ENCODE data around the gene PCDHA10.
"Not testable (repeated sequence)": the region's sequence is repeated elsewhere in the genome, so short reads cannot be mapped to it uniquely, and the experiment has no call there.

Gene PCDHA10

GRCh38 chr5:140828362-140828737 is 27.3 kb upstream of the PCDHA10 start:
- H3K27ac ChIP-seq (ENCODE audit: low read length) = no peak overlapping the region
- peaks cover 7 to 33% of the 10 kb centered on the region in 2 donors for H3K9me3 ChIP-seq (ENCODE audit: control insufficient read depth in 1 of 2, low read length in 2 of 2)
- H3K36me3 ChIP-seq (ENCODE audit: control insufficient read depth in 1 of 2, insufficient read depth in 2 of 2, low read length in 2 of 2) = no peaks in the 10 kb centered on the region
- peak overlapping the region in 1 of 2 donors; percentile 44 for H3K4me3 ChIP-seq (ENCODE audit: low read depth in 1 of 2, low read length in 2 of 2)
- no peaks in the 10 kb centered on the region for H3K27me3 ChIP-seq (ENCODE audit: low read depth, low read length)
- no peaks in the 10 kb centered on the region for H3K4me1 ChIP-seq (ENCODE audit: control insufficient read depth in 1 of 2, insufficient read depth in 2 of 2, low read length in 2 of 2)

GRCh38 chr5:140829511-140830501 is 25.9 kb upstream of the PCDHA10 start:
- peak overlapping the region in 1 of 2 donors; percentile 32 for H3K4me3 ChIP-seq (ENCODE audit: low read depth in 1 of 2, low read length in 2 of 2)
- H3K27me3 ChIP-seq (ENCODE audit: low read depth, low read length) = not testable (repeated sequence)

GRCh38 chr5:140833993-140834392 is 21.7 kb upstream of the PCDHA10 start, which contains the start of gene PCDHA7:
Gene PCDHA7 (plus strand): TSS chr5:140834269. CDS start chr5:140834384, 115 bp downstream.
- peak within 1 kb of the TSS in 1 of 2 donors; percentile 30 for H3K4me3 ChIP-seq (ENCODE audit: low read depth in 1 of 2, low read length in 2 of 2)
- no peaks in the 10 kb centered on the region for H3K27me3 ChIP-seq (ENCODE audit: low read depth, low read length)
- H3K4me1 ChIP-seq (ENCODE audit: control insufficient read depth in 1 of 2, insufficient read depth in 2 of 2, low read length in 2 of 2) = no peaks in the 10 kb centered on the region
- peaks cover 7 to 35% of the 10 kb centered on the region in 2 donors for H3K9me3 ChIP-seq (ENCODE audit: control insufficient read depth in 1 of 2, low read length in 2 of 2)
- no peak within 1 kb of the TSS for H3K27ac ChIP-seq (ENCODE audit: low read length)
- H3K36me3 ChIP-seq (ENCODE audit: control insufficient read depth in 1 of 2, insufficient read depth in 2 of 2, low read length in 2 of 2) = no peaks in the 10 kb centered on the region

More at GRCh38 chr5:140829511-140830501, 25.9 kb upstream of the PCDHA10 start:
- not testable (repeated sequence) for H3K27ac ChIP-seq (ENCODE audit: low read length); H3K4me1 ChIP-seq (ENCODE audit: control insufficient read depth in 1 of 2, insufficient read depth in 2 of 2, low read length in 2 of 2); H3K36me3 ChIP-seq (ENCODE audit: control insufficient read depth in 1 of 2, insufficient read depth in 2 of 2, low read length in 2 of 2)
- H3K9me3 ChIP-seq (ENCODE audit: control insufficient read depth in 1 of 2, low read length in 2 of 2) = peaks cover 7 to 31% of the 10 kb centered on the region in 2 donors

GRCh38 chr5:140834439-140835008 is 21.2 kb upstream of the PCDHA10 start:
- H3K4me1 ChIP-seq (ENCODE audit: control insufficient read depth in 1 of 2, insufficient read depth in 2 of 2, low read length in 2 of 2); H3K27ac ChIP-seq (ENCODE audit: low read length); H3K27me3 ChIP-seq (ENCODE audit: low read depth, low read length); H3K36me3 ChIP-seq (ENCODE audit: control insufficient read depth in 1 of 2, insufficient read depth in 2 of 2, low read length in 2 of 2): not testable (repeated sequence)
- H3K4me3 ChIP-seq (ENCODE audit: low read depth in 1 of 2, low read length in 2 of 2) = peak overlapping the region in 1 of 2 donors; percentile 30
- peaks cover 7 to 34% of the 10 kb centered on the region in 2 donors for H3K9me3 ChIP-seq (ENCODE audit: control insufficient read depth in 1 of 2, low read length in 2 of 2)

- Histone ChIP-seq H3K27me3 (ENCODE audit: low read depth, low read length) (peaks cover 3% of the 10 kb centered on the region), H3K4me1 (ENCODE audit: control insufficient read depth in 1 of 2, insufficient read depth in 2 of 2, low read length in 2 of 2) (no peaks in the 10 kb centered on the region), H3K9me3 (ENCODE audit: control insufficient read depth in 1 of 2, low read length in 2 of 2) (peaks cover 11 to 26% of the 10 kb centered on the region in 2 donors), H3K27ac (ENCODE audit: low read length) (no peak overlapping the region), H3K4me3 (ENCODE audit: low read depth in 1 of 2, low read length in 2 of 2) (peak overlapping the region in 1 of 2 donors; percentile 20), H3K36me3 (ENCODE audit: control insufficient read depth in 1 of 2, insufficient read depth in 2 of 2, low read length in 2 of 2) (no peaks in the 10 kb centered on the region)
Measured at GRCh38 chr5:140835622-140836510, 19.8 kb upstream of the PCDHA10 start.

GRCh38 chr5:140840978-140841962 is 14.4 kb upstream of the PCDHA10 start, which contains the start of gene PCDHA8:
Gene PCDHA8 (plus strand): TSS chr5:140841187. CDS start chr5:140841322, 135 bp downstream.
- peaks cover 4 to 7% of the 10 kb centered on the region in 2 donors for H3K9me3 ChIP-seq (ENCODE audit: control insufficient read depth in 1 of 2, low read length in 2 of 2)
- H3K4me3 ChIP-seq (ENCODE audit: low read depth in 1 of 2, low read length in 2 of 2) = peak within 1 kb of the TSS in 1 of 2 donors; percentile 42
- H3K36me3 ChIP-seq (ENCODE audit: control insufficient read depth in 1 of 2, insufficient read depth in 2 of 2, low read length in 2 of 2) = no peaks in the 10 kb centered on the region
- peaks cover 3% of the 10 kb centered on the region for H3K27me3 ChIP-seq (ENCODE audit: low read depth, low read length)
- peaks cover 0 to 4% of the 10 kb centered on the region in 2 donors for H3K4me1 ChIP-seq (ENCODE audit: control insufficient read depth in 1 of 2, insufficient read depth in 2 of 2, low read length in 2 of 2)
- no peak within 1 kb of the TSS for H3K27ac ChIP-seq (ENCODE audit: low read length)

- no peak overlapping the region for H3K4me3 ChIP-seq (ENCODE audit: low read depth in 1 of 2, low read length in 2 of 2)
- peaks cover 3% of the 10 kb centered on the region for H3K27me3 ChIP-seq (ENCODE audit: low read depth, low read length)
- peaks cover 4% of the 10 kb centered on the region in 2 donors for H3K9me3 ChIP-seq (ENCODE audit: control insufficient read depth in 1 of 2, low read length in 2 of 2)
- H3K36me3 ChIP-seq (ENCODE audit: control insufficient read depth in 1 of 2, insufficient read depth in 2 of 2, low read length in 2 of 2) = no peaks in the 10 kb centered on the region
- peaks cover 0 to 4% of the 10 kb centered on the region in 2 donors for H3K4me1 ChIP-seq (ENCODE audit: control insufficient read depth in 1 of 2, insufficient read depth in 2 of 2, low read length in 2 of 2)
- H3K27ac ChIP-seq (ENCODE audit: low read length) = no peak overlapping the region
Measured at GRCh38 chr5:140842798-140843733, 12.6 kb upstream of the PCDHA10 start.

- H3K9me3 ChIP-seq (ENCODE audit: control insufficient read depth in 1 of 2, low read length in 2 of 2); H3K4me3 ChIP-seq (ENCODE audit: low read depth in 1 of 2, low read length in 2 of 2); H3K27me3 ChIP-seq (ENCODE audit: low read depth, low read length); H3K36me3 ChIP-seq (ENCODE audit: control insufficient read depth in 1 of 2, insufficient read depth in 2 of 2, low read length in 2 of 2); H3K4me1 ChIP-seq (ENCODE audit: control insufficient read depth in 1 of 2, insufficient read depth in 2 of 2, low read length in 2 of 2); H3K27ac ChIP-seq (ENCODE audit: low read length): not testable (repeated sequence)
Measured at GRCh38 chr5:140848139-140849102, 7.3 kb upstream of the PCDHA10 start, which contains the start of gene PCDHA9. Gene PCDHA9 (plus strand): TSS chr5:140848382. CDS start chr5:140848496, 114 bp downstream.

Data from muscle layer of duodenum (tissue), 2 donors.